Kidney (tissue), 14 donors: ENCODE data around the gene NSMCE1. TPM values are rescaled to one million over a fixed set of nuclear protein-coding genes. Genes with fewer than 3 reads are reported as not detected.
"Not testable (repeated sequence)": the region's sequence is repeated elsewhere in the genome, so short reads cannot be mapped to it uniquely, and the experiment has no call there.

ENCODE experiments used
- DNase-seq, 5 donors: peaks; one replicate each; pipeline ENCODE4 v3.0.0-alpha.2; 2013 to 2020
- FAIRE-seq: peaks from 2 replicates; lab custom pipeline; 2012; peaks lifted over from hg19 to GRCh38; lab: Jason Lieb, UNC
- H3K27ac ChIP-seq, 2 donors: one replicate each; pipeline ENCODE4 v1.7.0; 2013; ENCODE audit warnings: low read depth in 2 of 2, low read length in 2 of 2, inconsistent platforms in 1 of 2
- H3K27me3 ChIP-seq: one replicate; pipeline ENCODE4 v1.7.1; 2013; ENCODE audit warnings: low read length, inconsistent platforms; ENCODE audit not compliant: control insufficient read depth, insufficient read depth
- H3K36me3 ChIP-seq, 3 donors: one replicate each; pipeline versions ENCODE4 v1.7.0 to v1.7.1; 2013; ENCODE audit warnings: low read length in 3 of 3, control low read depth in 1 of 3, inconsistent platforms in 1 of 3; ENCODE audit not compliant: insufficient read depth in 3 of 3, control insufficient read depth in 2 of 3
- H3K4me1 ChIP-seq, 3 donors: one replicate each; pipeline versions ENCODE4 v1.7.0 to v1.7.1; 2013; ENCODE audit warnings: low read length in 3 of 3, inconsistent platforms in 1 of 3, low read depth in 1 of 3; ENCODE audit not compliant: control insufficient read depth in 2 of 3, insufficient read depth in 2 of 3
- H3K4me3 ChIP-seq, 3 donors: one replicate each; pipeline versions ENCODE4 v1.7.0 to v1.8.1; 2013; ENCODE audit warnings: low read length in 3 of 3, control low read depth in 1 of 3, inconsistent platforms in 1 of 3
- H3K9ac ChIP-seq, 3 donors: one replicate each; pipeline versions ENCODE4 v1.7.0 to v1.7.1; 2013; ENCODE audit warnings: low read length in 3 of 3, control low read depth in 1 of 3, inconsistent platforms in 1 of 3
- H3K9me3 ChIP-seq, 3 donors: one replicate each; pipeline versions ENCODE4 v1.7.0 to v1.7.1; 2013; ENCODE audit warnings: low read length in 3 of 3, control low read depth in 1 of 3, inconsistent platforms in 1 of 3; ENCODE audit not compliant: control insufficient read depth in 2 of 3, insufficient read depth in 1 of 3
- CTCF ChIP-seq: IDR thresholded peaks from 3 replicates; pipeline ENCODE4 v1.5.1; 2012; ENCODE audit warnings: mild to moderate bottlenecking, moderate library complexity, borderline replicate concordance; ENCODE audit not compliant: insufficient read depth; ENCODE audit errors: extremely low read depth
- intact Hi-C: fragments of 100-400 bp; cut with DNase I; formaldehyde crosslinking; loops from one replicate; pipeline ENCODE4 v1.11.1; 2022
- polyA plus RNA-seq: library from polyadenylated mRNA; stranded (reverse); fragments of 350-450 nt; fragmentation: Illumina TruSeq; extraction: RNeasy Lipid Tissue Mini Kit (QIAGEN cat#74804); gene quantifications from one replicate; pipeline ENCODE4 v1.2.3, GENCODE V29; 2014; ENCODE audit warnings: low read depth, low replicate concordance; ENCODE audit not compliant: insufficient read depth
- total RNA-seq: library from RNA; stranded (reverse); fragmentation: NEBNext Ultra II Directional; extraction: Animal tissue kit (Norgen Biotek cat#: 25700); gene quantifications from one replicate; pipeline ENCODE4 v1.2.1, GENCODE V29; 2021
- donor health status: control.
- donor health status: control.
- donor health status: control.
- donor health status: control.
- donor health status: control.
- donor health status: DM: yes; HTN: yes; CAD: no.
- donor health status: Normal renal cell carcinoma (clear cell type).

NSMCE1 gene
- total and polyA plus RNA-seq, 2 donors from 2014 or later = 72.1 to 145 TPM

GRCh38 chr16:27291722-27292240 lies 23.2 kb upstream of the NSMCE1 start:
- Histone ChIP-seq H3K27ac (no peak overlapping the region), H3K9ac (no peak overlapping the region), H3K9me3 (no peaks in the 10 kb centered on the region), H3K27me3 (no peaks in the 10 kb centered on the region), H3K4me3 (no peak overlapping the region), H3K4me1 (peaks cover 0 to 3% (median 0%) of the 10 kb centered on the region in 3 donors), H3K36me3 (no peaks in the 10 kb centered on the region)
- no peak for DNase-seq
- intact Hi-C loops = no loop called here
- FAIRE-seq = no peak
- TF ChIP-seq CTCF = no peak

- intact Hi-C loops = no loop called here
- FAIRE-seq (no peak), DNase-seq (no peak)
- H3K4me1 ChIP-seq = peaks cover 0 to 4% (median 0%) of the 10 kb centered on the region in 3 donors
- TF ChIP-seq CTCF = no peak
- no peak overlapping the region for H3K27ac ChIP-seq
- H3K4me3 ChIP-seq = no peak overlapping the region
- H3K27me3 ChIP-seq = no peaks in the 10 kb centered on the region
- H3K9me3 ChIP-seq = no peaks in the 10 kb centered on the region
- no peak overlapping the region for H3K9ac ChIP-seq
- no peaks in the 10 kb centered on the region for H3K36me3 ChIP-seq
Observed at GRCh38 chr16:27291106-27291505, 22.5 kb upstream of the NSMCE1 start.

GRCh38 chr16:27290562-27290961 lies 22.0 kb upstream of the NSMCE1 start:
- TF ChIP-seq CTCF = no peak
- no peak for DNase-seq
- intact Hi-C loops = no loop called here
- H3K9ac ChIP-seq = no peak overlapping the region
- no peaks in the 10 kb centered on the region for H3K27me3 ChIP-seq
- no peaks in the 10 kb centered on the region for H3K36me3 ChIP-seq
- peaks cover 0 to 4% (median 0%) of the 10 kb centered on the region in 3 donors for H3K4me1 ChIP-seq
- FAIRE-seq = no peak
- H3K27ac ChIP-seq = no peak overlapping the region
- H3K4me3 ChIP-seq = no peak overlapping the region
- H3K9me3 ChIP-seq = no peaks in the 10 kb centered on the region

- Histone ChIP-seq H3K36me3 (no peaks in the 10 kb centered on the region), H3K9ac (no peak overlapping the region), H3K4me3 (no peak overlapping the region), H3K27me3 (no peaks in the 10 kb centered on the region), H3K9me3 (no peaks in the 10 kb centered on the region), H3K4me1 (peaks cover 0 to 4% (median 0%) of the 10 kb centered on the region in 3 donors), H3K27ac (no peak overlapping the region)
- FAIRE-seq = no peak
- intact Hi-C loops = no loop called here
- TF ChIP-seq CTCF = no peak
- no peak for DNase-seq
Observed at GRCh38 chr16:27289669-27290068, 21.1 kb upstream of the NSMCE1 start.

GRCh38 chr16:27288313-27288712 lies 19.7 kb upstream of the NSMCE1 start:
- H3K4me1 ChIP-seq, H3K9ac ChIP-seq, H3K27ac ChIP-seq, H3K27me3 ChIP-seq, H3K4me3 ChIP-seq, H3K36me3 ChIP-seq, H3K9me3 ChIP-seq, intact Hi-C loops, FAIRE-seq, DNase-seq: not testable (repeated sequence)
